ENCODE results near the gene DNER. TPM values are rescaled to one million over a fixed set of nuclear protein-coding genes. Genes with fewer than 3 reads are reported as not detected.
"Not testable (repeated sequence)": the region's sequence is repeated elsewhere in the genome, so short reads cannot be mapped to it uniquely, and the experiment has no call there.

The DNER gene
- total and polyA plus RNA-seq, 2 donors (not counting 3 experiments of a cell fraction or from before 2014, with no cell fraction given) = 0.01 TPM; not detected in 1

- H3K9me3 ChIP-seq (replicated peaks; ENCODE audit: control insufficient read depth, insufficient read depth, low read length) = no peaks in the 10 kb centered on the region
- no peak for FAIRE-seq
- H3K27me3 ChIP-seq (ENCODE audit: control insufficient read depth in 2 of 2, insufficient read depth in 2 of 2, low read length in 2 of 2) = no peaks in the 10 kb centered on the region
- H3K9ac ChIP-seq (replicated peaks; ENCODE audit: extremely low read depth, insufficient read depth, low read length) = no peak overlapping the region
- H3K4me2 ChIP-seq (ENCODE audit: insufficient read depth, low read length) = no peak overlapping the region
- no peak overlapping the region for H2AFZ ChIP-seq (ENCODE audit: low read depth, low read length)
- dilution Hi-C loops (cut with MboI; ENCODE audit: extremely low pct_ligation_motif_present, low sequenced_read_pairs) (no loop called here), intact Hi-C loops (cut with micrococcal nuclease) (no loop called here)
- no peaks in the 10 kb centered on the region for H3K79me2 ChIP-seq (ENCODE audit: control insufficient read depth, insufficient read depth, low read length)
- TF ChIP-seq MAX (IDR thresholded peaks at IDR 0.05; ENCODE audit: insufficient read depth, insufficient read length) (no peak), EZH2 (IDR thresholded peaks at IDR 0.05; ENCODE audit: borderline replicate concordance, low read depth, low read length, severe bottlenecking) (no peak), POLR2AphosphoS5 (IDR thresholded peaks at IDR 0.05; ENCODE audit: insufficient read depth, low read depth, low read length) (no peak), MYC (IDR thresholded peaks at IDR 0.05; ENCODE audit: low read depth, low read length) (no peak), GATA2 (IDR thresholded peaks at IDR 0.05; ENCODE audit: insufficient read depth, insufficient read length, low read depth, low read length) (no peak), FOS (IDR thresholded peaks at IDR 0.05; ENCODE audit: borderline replicate concordance, insufficient read depth, low read length) (no peak), JUN (IDR thresholded peaks at IDR 0.05; ENCODE audit: borderline replicate concordance, insufficient read depth, insufficient read length, low read depth) (no peak), POLR2A (IDR thresholded peaks at IDR 0.05; ENCODE audit: low read depth, low read length) (no peak)
- TF ChIP-seq, protein P1, sequence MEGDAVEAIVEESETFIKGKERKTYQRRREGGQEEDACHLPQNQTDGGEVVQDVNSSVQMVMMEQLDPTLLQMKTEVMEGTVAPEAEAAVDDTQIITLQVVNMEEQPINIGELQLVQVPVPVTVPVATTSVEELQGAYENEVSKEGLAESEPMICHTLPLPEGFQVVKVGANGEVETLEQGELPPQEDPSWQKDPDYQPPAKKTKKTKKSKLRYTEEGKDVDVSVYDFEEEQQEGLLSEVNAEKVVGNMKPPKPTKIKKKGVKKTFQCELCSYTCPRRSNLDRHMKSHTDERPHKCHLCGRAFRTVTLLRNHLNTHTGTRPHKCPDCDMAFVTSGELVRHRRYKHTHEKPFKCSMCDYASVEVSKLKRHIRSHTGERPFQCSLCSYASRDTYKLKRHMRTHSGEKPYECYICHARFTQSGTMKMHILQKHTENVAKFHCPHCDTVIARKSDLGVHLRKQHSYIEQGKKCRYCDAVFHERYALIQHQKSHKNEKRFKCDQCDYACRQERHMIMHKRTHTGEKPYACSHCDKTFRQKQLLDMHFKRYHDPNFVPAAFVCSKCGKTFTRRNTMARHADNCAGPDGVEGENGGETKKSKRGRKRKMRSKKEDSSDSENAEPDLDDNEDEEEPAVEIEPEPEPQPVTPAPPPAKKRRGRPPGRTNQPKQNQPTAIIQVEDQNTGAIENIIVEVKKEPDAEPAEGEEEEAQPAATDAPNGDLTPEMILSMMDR (IDR thresholded peaks at IDR 0.05; ENCODE audit: extremely low read depth in 1 of 2, insufficient read depth in 1 of 2, low read depth in 1 of 2, low read length in 2 of 2) = no peak
- H3K27ac ChIP-seq (ENCODE audit: insufficient read depth, low read depth, low read length) = no peak overlapping the region
- no peaks in the 10 kb centered on the region for H3K36me3 ChIP-seq (ENCODE audit: control insufficient read depth in 2 of 2, extremely low read depth in 1 of 2, insufficient read depth in 2 of 2, low read length in 2 of 2)
- H3K9me1 ChIP-seq (replicated peaks; ENCODE audit: control insufficient read depth, extremely low read depth, insufficient read depth, low read length) = no peaks in the 10 kb centered on the region
- CTCF ChIA-PET = no interaction called here
- BruUV-seq (replicated peaks) = no TSS peak
- no peak overlapping the region for H3K4me3 ChIP-seq (replicated peaks in 1 of 3; ENCODE audit: insufficient read depth in 1 of 3, low read depth in 1 of 3, low read length in 3 of 3)
- no peaks in the 10 kb centered on the region for H4K20me1 ChIP-seq (replicated peaks; ENCODE audit: control insufficient read depth, extremely low read depth, insufficient read depth, low read length)
- POLR2A ChIA-PET = no interaction called here
- no peak for DNase-seq (ENCODE audit: low read depth, low spot score)
- H3K4me1 ChIP-seq (ENCODE audit: control insufficient read depth, extremely low read depth, insufficient read depth, low read length) = no peaks in the 10 kb centered on the region
Observed at GRCh38 chr2:229748950-229749349, 34.6 kb upstream of the DNER start.

DNA sequence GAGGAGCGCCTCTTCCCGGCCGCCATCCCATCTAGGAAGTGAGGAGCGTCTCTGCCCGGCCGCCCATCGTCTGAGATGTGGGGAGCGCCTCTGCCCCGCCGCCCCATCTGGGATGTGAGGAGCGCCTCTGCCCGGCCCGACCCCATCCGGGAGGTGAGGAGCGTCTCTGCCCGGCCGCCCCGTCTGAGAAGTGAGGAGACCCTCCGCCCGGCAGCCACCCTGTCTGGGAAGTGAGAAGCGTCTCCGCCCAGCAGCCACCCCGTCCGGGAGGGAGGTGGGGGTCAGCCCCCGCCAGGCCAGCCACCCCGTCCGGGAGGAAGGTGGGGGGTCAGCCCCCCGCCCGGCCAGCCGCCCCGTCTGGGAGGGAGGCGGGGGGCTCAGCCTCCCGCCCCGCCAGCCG lies 28.3 kb upstream of the DNER start:
- CTCF ChIA-PET; H3K79me2 ChIP-seq (ENCODE audit: control insufficient read depth, insufficient read depth, low read length); DNase-seq (ENCODE audit: low read depth, low spot score); H3K4me1 ChIP-seq (ENCODE audit: control insufficient read depth, extremely low read depth, insufficient read depth, low read length); H3K27ac ChIP-seq (ENCODE audit: insufficient read depth, low read depth, low read length); H2AFZ ChIP-seq (ENCODE audit: low read depth, low read length); intact Hi-C loops (cut with micrococcal nuclease); H3K36me3 ChIP-seq (ENCODE audit: control insufficient read depth in 2 of 2, extremely low read depth in 1 of 2, insufficient read depth in 2 of 2, low read length in 2 of 2); dilution Hi-C loops (cut with MboI; ENCODE audit: extremely low pct_ligation_motif_present, low sequenced_read_pairs); H4K20me1 ChIP-seq (replicated peaks; ENCODE audit: control insufficient read depth, extremely low read depth, insufficient read depth, low read length); H3K4me2 ChIP-seq (ENCODE audit: insufficient read depth, low read length); POLR2A ChIA-PET; H3K9ac ChIP-seq (replicated peaks; ENCODE audit: extremely low read depth, insufficient read depth, low read length); H3K9me3 ChIP-seq (replicated peaks; ENCODE audit: control insufficient read depth, insufficient read depth, low read length); H3K9me1 ChIP-seq (replicated peaks; ENCODE audit: control insufficient read depth, extremely low read depth, insufficient read depth, low read length); FAIRE-seq; BruUV-seq (replicated peaks); H3K27me3 ChIP-seq (ENCODE audit: control insufficient read depth in 2 of 2, insufficient read depth in 2 of 2, low read length in 2 of 2); H3K4me3 ChIP-seq (replicated peaks in 1 of 3; ENCODE audit: insufficient read depth in 1 of 3, low read depth in 1 of 3, low read length in 3 of 3): not testable (repeated sequence)
